COR-L47 (cell line): ENCODE measurements around the gene RNF31.
"Not testable (repeated sequence)": the region's sequence is repeated elsewhere in the genome, so short reads cannot be mapped to it uniquely, and the experiment has no call there.

Experiments used
- DNase-seq: peaks from one replicate; lab custom pipeline; 2025; lab: John Stamatoyannopoulos, UW

RNF31 gene

GRCh38 chr14:24202538-24202937, 55.2 kb downstream of the RNF31 start:
- not testable (repeated sequence) for DNase-seq

DNA sequence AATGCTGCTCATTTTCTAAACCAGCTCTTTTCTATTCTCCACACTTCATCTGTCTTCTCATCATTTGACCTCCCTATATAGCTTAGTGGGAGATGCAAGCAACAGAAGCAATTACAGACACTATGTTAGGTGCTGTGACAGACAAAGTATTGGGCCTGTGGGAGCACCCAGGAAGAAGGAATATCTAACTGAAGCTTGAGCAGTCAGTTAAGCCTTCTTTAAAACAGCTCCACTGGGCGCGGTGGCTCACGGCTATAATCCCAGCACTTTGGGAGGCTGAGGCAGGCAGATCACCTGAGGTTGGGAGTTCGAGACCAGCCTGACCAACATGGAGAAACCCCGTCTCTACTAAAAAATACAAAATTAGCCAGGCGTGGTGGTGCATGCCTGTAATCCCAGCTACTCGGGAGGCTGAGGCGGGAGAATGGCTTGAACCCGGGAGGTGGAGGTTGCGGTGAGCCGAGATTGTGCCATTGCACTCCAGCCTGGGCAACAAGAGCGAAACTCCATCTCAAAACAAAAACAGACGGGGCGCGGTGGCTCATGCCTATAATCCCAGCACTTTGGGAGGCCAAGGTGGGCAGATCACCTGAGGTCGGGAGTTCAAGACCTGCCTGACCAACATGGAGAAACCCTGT, 56.1 kb downstream of the RNF31 start:
- DNase-seq, result not testable (repeated sequence)

- DNase-seq, result no peak
Measured at GRCh38 chr14:24204163-24205146, 57.2 kb downstream of the RNF31 start.

DNA sequence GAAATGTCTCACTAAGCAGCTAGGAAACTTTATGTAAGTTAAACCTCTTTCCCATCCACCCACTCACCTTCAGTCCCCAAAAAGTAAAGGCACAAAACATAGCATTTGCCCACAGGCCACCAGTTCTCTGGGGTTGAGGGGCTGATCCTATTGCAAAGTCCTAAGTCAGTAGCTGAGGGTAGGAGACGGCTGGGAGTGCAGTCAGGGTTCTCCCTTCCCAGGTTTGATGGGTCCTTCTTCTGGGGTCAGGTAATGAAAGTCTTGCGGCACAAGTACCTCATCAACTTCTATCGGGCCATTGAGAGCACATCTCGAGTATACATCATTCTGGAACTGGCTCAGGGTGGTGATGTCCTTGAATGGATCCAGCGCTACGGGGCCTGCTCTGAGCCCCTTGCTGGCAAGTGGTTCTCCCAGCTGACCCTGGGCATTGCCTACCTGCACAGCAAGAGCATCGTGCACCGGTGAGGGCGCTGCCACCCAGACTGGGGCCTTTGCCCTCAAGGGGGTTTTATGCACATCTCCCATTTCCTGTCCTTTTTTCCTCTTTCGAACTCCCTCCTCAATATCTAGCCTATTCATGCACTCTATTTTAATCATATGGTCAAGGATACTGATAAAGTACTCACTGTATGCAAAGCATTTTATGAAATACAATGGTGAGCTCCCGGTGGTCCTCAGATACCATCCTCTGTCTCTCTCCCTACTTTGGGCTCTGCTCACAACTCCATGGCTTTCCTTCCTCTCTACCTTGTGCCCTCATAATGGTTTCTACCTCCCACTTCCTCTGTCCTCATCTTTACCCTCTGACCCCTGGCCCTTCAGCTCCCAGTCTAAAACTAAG, 59.2 kb downstream of the RNF31 start:
- DNase-seq, result no peak

DNA sequence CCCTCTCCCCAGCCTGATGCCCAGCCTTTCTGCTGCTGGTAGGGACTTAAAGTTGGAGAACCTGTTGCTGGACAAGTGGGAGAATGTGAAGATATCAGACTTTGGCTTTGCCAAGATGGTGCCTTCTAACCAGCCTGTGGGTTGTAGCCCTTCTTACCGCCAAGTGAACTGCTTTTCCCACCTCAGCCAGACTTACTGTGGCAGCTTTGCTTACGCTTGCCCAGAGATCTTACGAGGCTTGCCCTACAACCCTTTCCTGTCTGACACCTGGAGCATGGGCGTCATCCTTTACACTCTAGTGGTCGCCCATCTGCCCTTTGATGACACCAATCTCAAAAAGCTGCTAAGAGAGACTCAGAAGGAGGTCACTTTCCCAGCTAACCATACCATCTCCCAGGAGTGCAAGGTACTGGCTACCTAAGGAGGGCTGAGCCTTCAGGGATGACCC, 59.8 kb downstream of the RNF31 start:
- no peak for DNase-seq

DNA sequence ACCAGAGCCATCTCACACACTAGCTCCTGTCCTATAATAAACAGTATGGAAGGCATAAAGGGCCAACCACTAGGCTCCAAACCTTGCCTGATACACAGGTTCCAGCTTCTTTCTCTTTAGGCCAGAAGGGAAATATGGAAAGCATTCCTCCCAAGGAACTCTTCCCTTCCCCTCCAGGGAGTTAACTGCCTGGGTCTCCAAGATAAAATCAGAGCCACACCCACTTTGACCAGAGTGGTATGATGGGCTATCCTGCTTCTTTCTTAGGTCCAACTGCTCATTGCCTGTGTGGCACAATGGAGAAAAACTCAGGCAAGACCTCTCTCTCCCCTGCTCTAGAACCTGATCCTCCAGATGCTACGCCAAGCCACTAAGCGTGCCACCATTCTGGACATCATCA, 60.3 kb downstream of the RNF31 start:
- DNase-seq, result no peak
